Nephron progenitor cell (in vitro differentiated cells): ENCODE data around the gene MYH10.

Source experiments
- DNase-seq: peaks from one replicate; pipeline ENCODE4 v3.0.0; 2021
- H3K27ac Mint-ChIP-seq: 2 replicates; pipeline ENCODE4 v1.8.0; 2021; ENCODE audit warnings: mild to moderate bottlenecking, moderate library complexity, mixed read lengths
- H3K27me3 Mint-ChIP-seq: 2 replicates; pipeline ENCODE4 v1.8.0; 2021; ENCODE audit warnings: mild to moderate bottlenecking, low read depth, mixed read lengths; ENCODE audit not compliant: poor library complexity
- H3K36me3 Mint-ChIP-seq: 2 replicates; pipeline ENCODE4 v1.8.0; 2021; ENCODE audit warnings: low read depth, mixed read lengths
- H3K4me1 Mint-ChIP-seq: 2 replicates; pipeline ENCODE4 v1.8.0; 2021; ENCODE audit warnings: mixed read lengths
- H3K4me3 Mint-ChIP-seq: 2 replicates; pipeline ENCODE4 v1.8.0; 2021; ENCODE audit warnings: mild to moderate bottlenecking, moderate library complexity, mixed read lengths
- H3K9me3 Mint-ChIP-seq: 2 replicates; pipeline ENCODE4 v1.8.0; 2021; ENCODE audit warnings: mild to moderate bottlenecking, moderate library complexity, mixed read lengths
- CTCF ChIP-seq: fragments of 200-600 bp; sonication (generic); IDR thresholded peaks from 2 replicates; pipeline ENCODE4 v1.5.0; 2021; ENCODE audit warnings: antibody characterized with exemption

The MYH10 gene

GRCh38 chr17:8583954-8584353, 46.6 kb downstream of the MYH10 start:
- Mint-ChIP-seq H3K9me3 (peaks cover 6% of the 10 kb centered on the region), H3K4me1 (no peaks in the 10 kb centered on the region), H3K27me3 (no peaks in the 10 kb centered on the region), H3K36me3 (peaks cover 57% of the 10 kb centered on the region), H3K27ac (no peak overlapping the region), H3K4me3 (no peak overlapping the region)
- no peak for TF ChIP-seq CTCF
- DNase-seq: no peak

GRCh38 chr17:8580952-8581658, 49.4 kb downstream of the MYH10 start:
- H3K36me3 Mint-ChIP-seq: peaks cover 40% of the 10 kb centered on the region
- DNase-seq: no peak
- H3K4me3 Mint-ChIP-seq: no peak overlapping the region
- H3K27me3 Mint-ChIP-seq: no peaks in the 10 kb centered on the region
- H3K4me1 Mint-ChIP-seq: no peaks in the 10 kb centered on the region
- H3K9me3 Mint-ChIP-seq: peaks cover 6% of the 10 kb centered on the region
- TF ChIP-seq CTCF: no peak
- peak overlapping the region; percentile 92 for H3K27ac Mint-ChIP-seq

- DNase-seq: no peak
- no peak overlapping the region for H3K4me3 Mint-ChIP-seq
- no peak for TF ChIP-seq CTCF
- peak overlapping the region; percentile 75 for H3K27ac Mint-ChIP-seq
- peaks cover 36% of the 10 kb centered on the region for H3K36me3 Mint-ChIP-seq
- no peaks in the 10 kb centered on the region for H3K9me3 Mint-ChIP-seq
- H3K27me3 Mint-ChIP-seq: no peaks in the 10 kb centered on the region
- no peaks in the 10 kb centered on the region for H3K4me1 Mint-ChIP-seq
Observed at GRCh38 chr17:8577868-8578267, 52.7 kb downstream of the MYH10 start.

GRCh38 chr17:8576559-8577294, 53.8 kb downstream of the MYH10 start:
- Mint-ChIP-seq H3K4me3 (no peak overlapping the region), H3K9me3 (no peaks in the 10 kb centered on the region), H3K27me3 (no peaks in the 10 kb centered on the region), H3K4me1 (peaks cover 5% of the 10 kb centered on the region), H3K27ac (peak overlapping the region; percentile 29), H3K36me3 (peaks cover 43% of the 10 kb centered on the region)
- no peak for DNase-seq
- no peak for TF ChIP-seq CTCF

- H3K27me3 Mint-ChIP-seq: no peaks in the 10 kb centered on the region
- peak; percentile 15 for TF ChIP-seq CTCF
- no peak overlapping the region for H3K27ac Mint-ChIP-seq
- H3K4me1 Mint-ChIP-seq: peaks cover 5% of the 10 kb centered on the region
- no peaks in the 10 kb centered on the region for H3K9me3 Mint-ChIP-seq
- H3K4me3 Mint-ChIP-seq: no peak overlapping the region
- no peak for DNase-seq
- H3K36me3 Mint-ChIP-seq: peaks cover 56% of the 10 kb centered on the region
Observed at GRCh38 chr17:8574687-8575086, 55.8 kb downstream of the MYH10 start.

- TF ChIP-seq CTCF: no peak
- Mint-ChIP-seq H3K27ac (no peak overlapping the region), H3K4me1 (peaks cover 5% of the 10 kb centered on the region), H3K4me3 (no peak overlapping the region), H3K27me3 (peaks cover 3% of the 10 kb centered on the region), H3K9me3 (no peaks in the 10 kb centered on the region), H3K36me3 (peaks cover 73% of the 10 kb centered on the region)
- DNase-seq: no peak
Observed at GRCh38 chr17:8572764-8573163, 57.8 kb downstream of the MYH10 start.
